H9 (cell line): ENCODE data around the gene PARVB. TPM values are rescaled to one million over a fixed set of nuclear protein-coding genes. Genes with fewer than 3 reads are reported as not detected.

Source experiments
- DNase-seq: peaks from one replicate; pipeline ENCODE4 v3.0.0-alpha.2; 2017
- H2AFZ ChIP-seq: one replicate; pipeline ENCODE4 v1.6.1; 2013; ENCODE audit warnings: mild to moderate bottlenecking, low read length, control low read depth, moderate library complexity
- H2AK5ac ChIP-seq: 2 replicates; pipeline ENCODE4 v1.6.1; 2013; ENCODE audit warnings: low read length, control low read depth, mixed read lengths; ENCODE audit not compliant: insufficient read length
- H2BK120ac ChIP-seq: one replicate; pipeline ENCODE4 v1.6.1; 2013; ENCODE audit warnings: low read depth, mild to moderate bottlenecking, low read length, control low read depth, inconsistent platforms; ENCODE audit not compliant: poor library complexity, severe bottlenecking
- H2BK12ac ChIP-seq: 2 replicates; pipeline ENCODE4 v1.6.1; 2013; ENCODE audit warnings: low read length, control low read depth, mixed read lengths, low read depth; ENCODE audit not compliant: insufficient read length
- H2BK15ac ChIP-seq: 2 replicates; pipeline ENCODE4 v1.6.1; 2013; ENCODE audit warnings: low read depth, low read length, control low read depth
- H2BK20ac ChIP-seq: one replicate; pipeline ENCODE4 v1.6.1; 2013; ENCODE audit warnings: low read depth, mild to moderate bottlenecking, low read length, control low read depth, inconsistent platforms; ENCODE audit not compliant: poor library complexity, severe bottlenecking
- H2BK5ac ChIP-seq: 2 replicates; pipeline ENCODE4 v1.6.1; 2013; ENCODE audit warnings: low read length, control low read depth, mixed read lengths; ENCODE audit not compliant: insufficient read length
- H3K14ac ChIP-seq: 2 replicates; pipeline ENCODE4 v1.6.1; 2013; ENCODE audit warnings: low read length, control low read depth; ENCODE audit not compliant: insufficient read depth
- H3K18ac ChIP-seq: 2 replicates; pipeline ENCODE4 v1.6.1; 2013; ENCODE audit warnings: low read depth, mild to moderate bottlenecking, mixed read lengths, low read length, control low read depth; ENCODE audit not compliant: insufficient read length
- H3K23ac ChIP-seq: 2 replicates; pipeline ENCODE4 v1.6.1; 2013; ENCODE audit warnings: low read length, control low read depth, mixed read lengths, low read depth; ENCODE audit not compliant: insufficient read length
- H3K23me2 ChIP-seq: 2 replicates; pipeline ENCODE4 v1.6.1; 2013; ENCODE audit warnings: low read depth, mild to moderate bottlenecking, mixed read lengths, low read length, control low read depth; ENCODE audit not compliant: insufficient read length, poor library complexity, severe bottlenecking
- H3K27ac ChIP-seq: 2 replicates; pipeline ENCODE4 v1.5.1; 2013; ENCODE audit warnings: low read length, control low read depth, mixed read lengths, low read depth; ENCODE audit not compliant: insufficient read length
- H3K27me3 ChIP-seq: 2 replicates; pipeline ENCODE4 v1.6.1; 2013; ENCODE audit warnings: low read length, control low read depth, inconsistent platforms; ENCODE audit not compliant: insufficient read depth
- H3K4ac ChIP-seq: 2 replicates; pipeline ENCODE4 v1.6.1; 2013; ENCODE audit warnings: low read depth, mild to moderate bottlenecking, control low read depth, inconsistent platforms, low read length, moderate library complexity
- H3K4me1 ChIP-seq: 2 replicates; pipeline ENCODE4 v1.6.1; 2013; ENCODE audit warnings: low read length, control low read depth, inconsistent platforms; ENCODE audit not compliant: insufficient read depth
- H3K4me2 ChIP-seq: 2 replicates; pipeline ENCODE4 v1.6.1; 2013; ENCODE audit warnings: low read length, control low read depth, mixed read lengths; ENCODE audit not compliant: insufficient read length, insufficient read depth
- H3K56ac ChIP-seq: 2 replicates; pipeline ENCODE4 v1.6.1; 2013; ENCODE audit warnings: low read depth, mild to moderate bottlenecking, mixed read lengths, low read length, control low read depth; ENCODE audit not compliant: insufficient read length
- H3K79me1 ChIP-seq: 2 replicates; pipeline ENCODE4 v1.6.1; 2013; ENCODE audit warnings: low read depth, mild to moderate bottlenecking, moderate library complexity, low read length, control low read depth, inconsistent platforms; ENCODE audit not compliant: insufficient read depth, poor library complexity, severe bottlenecking
- H3K79me2 ChIP-seq: 2 replicates; pipeline ENCODE4 v1.6.1; 2013; ENCODE audit warnings: low read length, control low read depth, inconsistent platforms; ENCODE audit not compliant: insufficient read depth
- H3K9ac ChIP-seq: 2 replicates; pipeline ENCODE4 v1.6.1; 2013; ENCODE audit warnings: low read length, control low read depth, mixed read lengths; ENCODE audit not compliant: insufficient read length; ENCODE audit errors: extremely low read depth
- H3K9me3 ChIP-seq: one replicate; pipeline ENCODE4 v1.6.1; 2013; ENCODE audit warnings: low read depth, low read length, inconsistent platforms; ENCODE audit not compliant: control insufficient read depth
- H3T11ph ChIP-seq: one replicate; pipeline ENCODE4 v1.6.1; 2013; ENCODE audit warnings: mild to moderate bottlenecking, low read length, control low read depth, inconsistent platforms
- H4K20me1 ChIP-seq: one replicate; pipeline ENCODE4 v1.6.1; 2013; ENCODE audit not compliant: control insufficient read depth, insufficient read length, insufficient read depth
- H4K5ac ChIP-seq: 2 replicates; pipeline ENCODE4 v1.6.1; 2013; ENCODE audit warnings: low read depth, mild to moderate bottlenecking, mixed read lengths, low read length, control low read depth; ENCODE audit not compliant: insufficient read length
- H4K8ac ChIP-seq: replicated peaks from 2 replicates; pipeline ENCODE4 v1.6.1; 2013; ENCODE audit warnings: low read length, control low read depth, mixed read lengths, low read depth; ENCODE audit not compliant: insufficient read length
- H4K91ac ChIP-seq: 2 replicates; pipeline ENCODE4 v1.6.1; 2013; ENCODE audit warnings: low read depth, mild to moderate bottlenecking, moderate library complexity, mixed read lengths, low read length, control low read depth; ENCODE audit not compliant: insufficient read length
- H3K27ac Mint-ChIP-seq, 3 experiments: 2 replicates in 2 of 3; 3 replicates in 1 of 3; pipeline ENCODE4 v1.8.0; 2020 to 2021; ENCODE audit warnings: mixed read lengths in 3 of 3, mild to moderate bottlenecking in 1 of 3, moderate library complexity in 1 of 3
- H3K27me3 Mint-ChIP-seq: 2 replicates; pipeline ENCODE4 v1.8.0; 2021; ENCODE audit warnings: low read depth, mild to moderate bottlenecking, moderate library complexity, mixed read lengths
- H3K36me3 Mint-ChIP-seq, 3 experiments: 2 replicates in 2 of 3; 3 replicates in 1 of 3; pipeline ENCODE4 v1.8.0; 2020 to 2021; ENCODE audit warnings: low read depth in 3 of 3, mixed read lengths in 3 of 3; ENCODE audit not compliant: insufficient read depth in 1 of 3
- H3K4me1 Mint-ChIP-seq, 2 experiments: 2 replicates each; pipeline ENCODE4 v1.8.0; 2020; ENCODE audit warnings: mixed read lengths in 2 of 2
- H3K4me3 Mint-ChIP-seq, 2 experiments: 2 replicates in 1 of 2; 3 replicates in 1 of 2; pipeline ENCODE4 v1.8.0; 2020 to 2021; ENCODE audit warnings: mild to moderate bottlenecking in 2 of 2, mixed read lengths in 2 of 2, moderate library complexity in 1 of 2
- H3K9me3 Mint-ChIP-seq, 2 experiments: 2 replicates in 1 of 2; 3 replicates in 1 of 2; pipeline ENCODE4 v1.8.0; 2020; ENCODE audit warnings: mild to moderate bottlenecking in 2 of 2, mixed read lengths in 2 of 2, moderate library complexity in 1 of 2
- WGBS: extraction: QIAGEN DNeasy Blood & Tissue Kit; methylation state at CpG from one replicate; pipeline ENCODE4 v1.1.7; 2013; ENCODE audit warnings: missing lambda C conversion rate, low lambda C conversion rate, mixed read lengths; ENCODE audit not compliant: insufficient read length; ENCODE audit errors: extremely low coverage; 5-methylcytosine and 5-hydroxymethylcytosine counted together
- total RNA-seq: library from RNA; stranded (reverse); gene quantifications from 2 replicates; pipeline ENCODE4 v1.2.1, GENCODE V29; 2021
- TF ChIP-seq, protein P1 (sequence below): fragments of 200-600 bp; sonication (generic); conservative IDR thresholded peaks from 3 replicates; pipeline ENCODE4 v1.8.0; 2021; ENCODE audit warnings: antibody characterized with exemption, mild to moderate bottlenecking

The PARVB gene
- total RNA-seq, 1 experiment from 2014 or later, result 15.6 TPM

DNA sequence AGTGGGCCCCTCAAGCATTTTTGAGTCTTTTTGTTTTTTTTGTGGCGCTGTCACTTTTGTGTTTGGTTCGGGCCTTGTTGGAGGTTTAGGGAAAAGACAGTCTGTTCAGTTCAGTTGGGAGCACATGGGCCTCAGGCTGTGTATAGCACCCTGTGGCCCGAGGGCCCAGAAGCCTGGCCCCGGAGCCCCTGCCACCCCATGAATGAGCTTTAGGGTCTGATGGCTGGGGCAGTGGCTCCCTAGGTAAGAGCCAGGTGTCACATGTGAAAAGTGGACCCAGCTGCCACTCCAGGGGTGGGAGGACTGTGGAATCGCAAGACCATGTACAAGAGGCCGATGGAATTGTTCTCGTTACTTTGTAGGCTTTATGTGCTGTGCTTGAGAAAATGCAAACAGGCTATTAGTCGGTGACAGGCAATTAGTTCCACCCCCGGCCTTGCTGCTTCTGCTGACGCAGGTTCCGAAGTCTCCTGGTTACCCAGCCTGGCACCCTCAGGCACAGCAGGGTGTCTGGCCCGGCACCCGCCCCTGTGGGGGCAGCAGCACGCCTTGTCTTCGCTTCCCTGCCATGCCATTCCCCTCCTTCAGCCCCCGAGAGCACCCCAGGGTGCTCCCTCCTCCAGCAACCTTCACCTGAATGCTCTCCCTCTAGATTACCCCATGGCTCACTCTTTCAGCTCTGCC lies 118.5 kb downstream of the PARVB start:
- Histone ChIP-seq H3T11ph (no peak overlapping the region), H3K27ac (no peak overlapping the region), H3K23me2 (no peaks in the 10 kb centered on the region), H2BK5ac (no peak overlapping the region), H3K56ac (no peak overlapping the region), H2AK5ac (no peak overlapping the region), H3K18ac (no peak overlapping the region), H2BK20ac (no peak overlapping the region), H3K4me1 (peaks cover 16% of the 10 kb centered on the region; the same call in 1 of the 2 replicates), H2BK12ac (no peak overlapping the region), H2AFZ (no peak overlapping the region), H3K4ac (no peak overlapping the region), H4K8ac (no peak overlapping the region), H4K91ac (no peak overlapping the region), H3K9me3 (peaks cover 4% of the 10 kb centered on the region), H4K20me1 (no peaks in the 10 kb centered on the region), H3K79me2 (no peaks in the 10 kb centered on the region), H3K9ac (no peak overlapping the region), H3K27me3 (no peaks in the 10 kb centered on the region), H3K14ac (no peak overlapping the region), H2BK15ac (no peak overlapping the region), H4K5ac (no peak overlapping the region), H3K4me2 (no peak overlapping the region), H3K23ac (no peak overlapping the region), H3K79me1 (no peaks in the 10 kb centered on the region), H2BK120ac (no peak overlapping the region)
- Mint-ChIP-seq H3K27me3 (no peaks in the 10 kb centered on the region; the same call in 1 of the 2 replicates), H3K36me3 (peaks cover 11 to 20% (median 13%) of the 10 kb centered on the region in 3 experiments), H3K9me3 (peaks cover 13 to 16% of the 10 kb centered on the region in 2 experiments), H3K4me1 (peaks cover 40 to 42% of the 10 kb centered on the region in 2 experiments), H3K4me3 (no peak overlapping the region), H3K27ac (0 out of 7 replicates have a peak overlapping the region, but pooled peaks of 1 of the 3 experiments have one; percentile 57)
- DNase-seq, result no peak
- TF ChIP-seq, protein P1, sequence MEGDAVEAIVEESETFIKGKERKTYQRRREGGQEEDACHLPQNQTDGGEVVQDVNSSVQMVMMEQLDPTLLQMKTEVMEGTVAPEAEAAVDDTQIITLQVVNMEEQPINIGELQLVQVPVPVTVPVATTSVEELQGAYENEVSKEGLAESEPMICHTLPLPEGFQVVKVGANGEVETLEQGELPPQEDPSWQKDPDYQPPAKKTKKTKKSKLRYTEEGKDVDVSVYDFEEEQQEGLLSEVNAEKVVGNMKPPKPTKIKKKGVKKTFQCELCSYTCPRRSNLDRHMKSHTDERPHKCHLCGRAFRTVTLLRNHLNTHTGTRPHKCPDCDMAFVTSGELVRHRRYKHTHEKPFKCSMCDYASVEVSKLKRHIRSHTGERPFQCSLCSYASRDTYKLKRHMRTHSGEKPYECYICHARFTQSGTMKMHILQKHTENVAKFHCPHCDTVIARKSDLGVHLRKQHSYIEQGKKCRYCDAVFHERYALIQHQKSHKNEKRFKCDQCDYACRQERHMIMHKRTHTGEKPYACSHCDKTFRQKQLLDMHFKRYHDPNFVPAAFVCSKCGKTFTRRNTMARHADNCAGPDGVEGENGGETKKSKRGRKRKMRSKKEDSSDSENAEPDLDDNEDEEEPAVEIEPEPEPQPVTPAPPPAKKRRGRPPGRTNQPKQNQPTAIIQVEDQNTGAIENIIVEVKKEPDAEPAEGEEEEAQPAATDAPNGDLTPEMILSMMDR, result no peak
- WGBS, result no CpG with 5 or more reads among the region's 16 CpGs
